ENCODE measurements around the gene ADGRF1. TPM values are rescaled to one million over a fixed set of nuclear protein-coding genes. Genes with fewer than 3 reads are reported as not detected.

The ADGRF1 gene
- total RNA-seq, 1 donor = not detected

DNA sequence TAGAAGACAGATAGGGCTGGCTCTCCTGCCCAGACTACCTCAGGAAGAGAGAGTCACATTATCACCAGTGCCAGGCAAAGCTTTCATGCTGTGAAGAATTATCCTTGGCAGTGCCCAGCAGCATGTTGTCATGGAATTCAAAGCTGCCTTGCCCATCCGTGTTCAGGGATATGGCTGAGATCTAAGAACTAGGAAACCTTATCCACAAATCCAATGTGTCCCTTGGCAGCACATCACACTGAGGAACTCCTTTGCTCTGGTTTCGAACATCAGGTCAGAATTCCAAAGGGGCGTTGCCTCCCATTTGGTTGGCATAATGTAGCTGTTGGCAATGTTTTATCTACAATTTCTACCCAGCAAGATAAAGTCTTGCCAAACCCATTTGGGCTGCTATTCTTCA is 52.7 kb downstream of the ADGRF1 start:
- no peak for DNase-seq (ENCODE audit: insufficient read length, low spot score, missing footprints)
- Histone ChIP-seq H3K9me3 (ENCODE audit: low read depth, low read length) (no peaks in the 10 kb centered on the region), H3K27me3 (ENCODE audit: insufficient read depth, low read length) (no peaks in the 10 kb centered on the region), H3K4me1 (ENCODE audit: insufficient read depth, low read length) (peaks cover 8% of the 10 kb centered on the region), H3K79me2 (ENCODE audit: insufficient read depth, low read length) (no peaks in the 10 kb centered on the region), H3K4me3 (ENCODE audit: insufficient read depth, low read length) (no peak overlapping the region), H4K20me1 (ENCODE audit: insufficient read depth, low read length) (no peaks in the 10 kb centered on the region), H3K36me3 (ENCODE audit: insufficient read depth, low read length) (no peaks in the 10 kb centered on the region), H3K27ac (ENCODE audit: low read depth, low read length) (no peak overlapping the region), H2AFZ (ENCODE audit: low read length) (no peak overlapping the region), H3K4me2 (ENCODE audit: insufficient read depth, low read length) (no peak overlapping the region)
- TF ChIP-seq, protein P1, sequence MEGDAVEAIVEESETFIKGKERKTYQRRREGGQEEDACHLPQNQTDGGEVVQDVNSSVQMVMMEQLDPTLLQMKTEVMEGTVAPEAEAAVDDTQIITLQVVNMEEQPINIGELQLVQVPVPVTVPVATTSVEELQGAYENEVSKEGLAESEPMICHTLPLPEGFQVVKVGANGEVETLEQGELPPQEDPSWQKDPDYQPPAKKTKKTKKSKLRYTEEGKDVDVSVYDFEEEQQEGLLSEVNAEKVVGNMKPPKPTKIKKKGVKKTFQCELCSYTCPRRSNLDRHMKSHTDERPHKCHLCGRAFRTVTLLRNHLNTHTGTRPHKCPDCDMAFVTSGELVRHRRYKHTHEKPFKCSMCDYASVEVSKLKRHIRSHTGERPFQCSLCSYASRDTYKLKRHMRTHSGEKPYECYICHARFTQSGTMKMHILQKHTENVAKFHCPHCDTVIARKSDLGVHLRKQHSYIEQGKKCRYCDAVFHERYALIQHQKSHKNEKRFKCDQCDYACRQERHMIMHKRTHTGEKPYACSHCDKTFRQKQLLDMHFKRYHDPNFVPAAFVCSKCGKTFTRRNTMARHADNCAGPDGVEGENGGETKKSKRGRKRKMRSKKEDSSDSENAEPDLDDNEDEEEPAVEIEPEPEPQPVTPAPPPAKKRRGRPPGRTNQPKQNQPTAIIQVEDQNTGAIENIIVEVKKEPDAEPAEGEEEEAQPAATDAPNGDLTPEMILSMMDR (IDR thresholded peaks at IDR 0.05; ENCODE audit: extremely low read depth, low read depth, low read length) = no peak

DNA sequence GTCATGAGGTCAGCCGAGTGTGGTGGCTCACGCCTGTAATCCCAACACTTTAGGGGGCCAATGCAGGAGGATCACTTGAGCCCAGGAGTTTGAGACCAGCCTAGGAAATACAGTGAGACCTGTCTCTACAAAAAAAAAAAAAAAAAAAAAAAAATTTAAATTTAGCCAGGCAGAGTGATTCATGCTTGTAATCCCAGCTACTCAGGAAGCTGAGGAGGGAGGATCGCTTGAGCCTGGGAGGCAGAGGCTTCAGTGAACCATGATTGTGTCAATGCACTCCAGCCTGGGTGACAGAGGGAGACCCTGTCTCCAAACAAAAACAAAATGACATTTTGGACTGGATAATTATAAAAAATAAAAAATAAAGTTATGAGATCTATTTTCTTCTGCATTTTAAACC is 56.2 kb downstream of the ADGRF1 start:
- TF ChIP-seq, protein P1 (IDR thresholded peaks at IDR 0.05; ENCODE audit: extremely low read depth, low read depth, low read length) = no peak
- H3K4me2 ChIP-seq (ENCODE audit: insufficient read depth, low read length) = no peak overlapping the region
- DNase-seq (ENCODE audit: insufficient read length, low spot score, missing footprints) = no peak
- H3K36me3 ChIP-seq (ENCODE audit: insufficient read depth, low read length) = no peaks in the 10 kb centered on the region
- no peak overlapping the region for H3K27ac ChIP-seq (ENCODE audit: low read depth, low read length)
- H2AFZ ChIP-seq (ENCODE audit: low read length) = no peak overlapping the region
- no peaks in the 10 kb centered on the region for H4K20me1 ChIP-seq (ENCODE audit: insufficient read depth, low read length)
- no peaks in the 10 kb centered on the region for H3K79me2 ChIP-seq (ENCODE audit: insufficient read depth, low read length)
- no peaks in the 10 kb centered on the region for H3K9me3 ChIP-seq (ENCODE audit: low read depth, low read length)
- peaks cover 8% of the 10 kb centered on the region for H3K4me1 ChIP-seq (ENCODE audit: insufficient read depth, low read length)
- H3K4me3 ChIP-seq (ENCODE audit: insufficient read depth, low read length) = no peak overlapping the region
- no peaks in the 10 kb centered on the region for H3K27me3 ChIP-seq (ENCODE audit: insufficient read depth, low read length)

DNA sequence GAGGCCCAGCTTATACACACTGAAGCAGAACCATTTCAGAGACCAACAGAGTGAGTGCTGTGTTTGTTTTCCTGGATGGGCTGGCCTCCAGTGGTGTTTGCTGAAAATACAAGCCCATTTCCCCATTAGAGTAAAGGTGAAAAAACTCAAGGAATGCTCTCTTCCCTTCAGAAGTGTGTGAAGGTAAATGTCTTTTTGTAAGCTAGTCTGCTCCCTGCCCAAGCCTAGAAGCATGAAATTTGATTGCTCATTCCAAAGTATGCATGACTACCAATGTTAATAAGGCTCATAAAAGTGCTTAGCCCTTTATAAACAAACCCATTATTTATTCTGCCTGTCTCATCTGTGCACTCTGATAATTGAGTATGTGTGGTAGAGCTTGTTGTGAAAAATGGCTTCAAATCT is 59.1 kb downstream of the ADGRF1 start:
- H3K36me3 ChIP-seq (ENCODE audit: insufficient read depth, low read length) = no peaks in the 10 kb centered on the region
- H3K4me2 ChIP-seq (ENCODE audit: insufficient read depth, low read length) = no peak overlapping the region
- no peak overlapping the region for H2AFZ ChIP-seq (ENCODE audit: low read length)
- no peaks in the 10 kb centered on the region for H3K4me1 ChIP-seq (ENCODE audit: insufficient read depth, low read length)
- H3K4me3 ChIP-seq (ENCODE audit: insufficient read depth, low read length) = no peak overlapping the region
- H3K27me3 ChIP-seq (ENCODE audit: insufficient read depth, low read length) = no peaks in the 10 kb centered on the region
- H3K9me3 ChIP-seq (ENCODE audit: low read depth, low read length) = no peaks in the 10 kb centered on the region
- H3K79me2 ChIP-seq (ENCODE audit: insufficient read depth, low read length) = no peaks in the 10 kb centered on the region
- no peaks in the 10 kb centered on the region for H4K20me1 ChIP-seq (ENCODE audit: insufficient read depth, low read length)
- no peak overlapping the region for H3K27ac ChIP-seq (ENCODE audit: low read depth, low read length)
- TF ChIP-seq, protein P1 (IDR thresholded peaks at IDR 0.05; ENCODE audit: extremely low read depth, low read depth, low read length) = no peak
- DNase-seq (ENCODE audit: insufficient read length, low spot score, missing footprints) = no peak

DNA sequence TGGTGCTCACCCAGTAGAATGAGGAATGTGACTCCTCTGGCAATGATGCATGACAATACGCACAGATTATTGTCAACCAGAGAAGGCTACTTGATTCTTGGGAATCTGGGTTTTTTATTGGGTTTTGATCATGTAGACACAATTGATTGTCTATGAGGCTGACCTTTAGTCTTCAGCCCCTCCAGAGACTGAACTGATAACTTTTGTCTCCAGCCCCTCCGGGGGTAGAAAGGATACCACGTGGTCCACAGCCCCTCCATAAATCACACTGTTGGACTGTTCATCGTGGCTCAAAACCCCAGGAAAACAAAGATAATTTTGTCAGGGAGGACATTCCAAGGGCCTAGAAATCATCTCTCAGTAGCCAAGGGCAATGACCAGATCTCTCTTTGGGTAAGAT is 62.9 kb downstream of the ADGRF1 start:
- Histone ChIP-seq H3K36me3 (ENCODE audit: insufficient read depth, low read length) (no peaks in the 10 kb centered on the region), H3K4me1 (ENCODE audit: insufficient read depth, low read length) (no peaks in the 10 kb centered on the region), H4K20me1 (ENCODE audit: insufficient read depth, low read length) (no peaks in the 10 kb centered on the region), H3K9me3 (ENCODE audit: low read depth, low read length) (no peaks in the 10 kb centered on the region), H3K4me3 (ENCODE audit: insufficient read depth, low read length) (no peak overlapping the region), H3K4me2 (ENCODE audit: insufficient read depth, low read length) (no peak overlapping the region), H3K79me2 (ENCODE audit: insufficient read depth, low read length) (no peaks in the 10 kb centered on the region), H2AFZ (ENCODE audit: low read length) (no peak overlapping the region), H3K27ac (ENCODE audit: low read depth, low read length) (no peak overlapping the region), H3K27me3 (ENCODE audit: insufficient read depth, low read length) (no peaks in the 10 kb centered on the region)
- TF ChIP-seq, protein P1 (IDR thresholded peaks at IDR 0.05; ENCODE audit: extremely low read depth, low read depth, low read length) = no peak
- no peak for DNase-seq (ENCODE audit: insufficient read length, low spot score, missing footprints)

Measured in osteoblast (primary cell).